B cell (primary cell): Measurements from ENCODE around the gene TWIST2. TPM values are rescaled to one million over a fixed set of nuclear protein-coding genes. Genes with fewer than 3 reads are reported as not detected.

Experiments
- ATAC-seq: fragments of 200-7000 bp; cut with Tn5 transposase; one replicate; pipeline ENCODE4 v1.10.0; 2021; ENCODE audit warnings: low read depth, mild to moderate bottlenecking, moderate number of reproducible peaks, moderate library complexity
- CTCF ChIA-PET: fragments of 350-600 bp; sonication (Branson Sonifier 250); formaldehyde crosslinking; loops from one replicate; lab custom pipeline; 2021; ENCODE audit warnings: antibody characterized with exemption, inconsistent platforms; lab: Charles Lee
- POLR2A ChIA-PET: fragments of 350-600 bp; sonication (Branson Sonifier 250); formaldehyde crosslinking; loops from one replicate; lab custom pipeline; 2021; ENCODE audit warnings: antibody characterized with exemption; lab: Charles Lee
- DNase-seq: peaks from one replicate; pipeline ENCODE4 v3.0.0; 2013
- H2AFZ ChIP-seq: 2 replicates; pipeline ENCODE4 v1.6.1; 2012; ENCODE audit warnings: mild to moderate bottlenecking, low read depth, low read length; ENCODE audit not compliant: insufficient read depth, poor library complexity, severe bottlenecking
- H3K27ac ChIP-seq, 2 donors: 1 replicate in 1 of 2; 2 replicates in 1 of 2; pipeline ENCODE4 v1.5.1; 2012 to 2013; ENCODE audit warnings: low read length in 2 of 2, mild to moderate bottlenecking in 2 of 2, moderate library complexity in 1 of 2
- H3K27me3 ChIP-seq, 4 experiments: fragments of 200-600 bp in 1 of 4; sonication (generic) in 1 of 4; replicated peaks in 1 of 4; 1 replicate in 2 of 4; 2 replicates in 2 of 4; pipeline versions ENCODE4 v1.6.1 to v1.7.0; 2013 to 2016; ENCODE audit warnings: low read length in 3 of 4, mild to moderate bottlenecking in 2 of 4, mixed read lengths in 1 of 4, moderate library complexity in 1 of 4; ENCODE audit not compliant: insufficient read depth in 4 of 4, control insufficient read depth in 3 of 4; ENCODE audit errors: control extremely low read depth in 1 of 4
- H3K36me3 ChIP-seq, 2 experiments: replicated peaks in 1 of 2; 1 replicate in 1 of 2; 2 replicates in 1 of 2; pipeline versions ENCODE4 v1.6.1 to v1.7.1; 2013; ENCODE audit warnings: low read length in 1 of 2; ENCODE audit not compliant: insufficient read depth in 2 of 2, control insufficient read depth in 1 of 2; ENCODE audit errors: control extremely low read depth in 1 of 2, extremely low read depth in 1 of 2
- H3K4me1 ChIP-seq, 2 donors: fragments of 200-600 bp in 1 of 2; sonication (generic) in 1 of 2; 1 replicate in 1 of 2; 2 replicates in 1 of 2; pipeline versions ENCODE4 v1.5.1 to v1.6.1; 2013 to 2017; ENCODE audit warnings: low read length in 2 of 2; ENCODE audit not compliant: control insufficient read depth in 2 of 2, insufficient read depth in 2 of 2
- H3K4me2 ChIP-seq: replicated peaks from 2 replicates; pipeline ENCODE3; 2012; ENCODE audit warnings: mild to moderate bottlenecking, low read depth, low read length; ENCODE audit not compliant: poor library complexity, severe bottlenecking
- H3K4me3 ChIP-seq, 5 experiments: fragments of 200-600 bp in 1 of 5; sonication (generic) in 1 of 5; 1 replicate in 3 of 5; 2 replicates in 2 of 5; pipeline versions ENCODE4 v1.5.1 to v1.7.0; 2011 to 2016; ENCODE audit warnings: low read length in 4 of 5, mild to moderate bottlenecking in 4 of 5, low read depth in 2 of 5, control low read depth in 1 of 5, moderate library complexity in 1 of 5; ENCODE audit not compliant: insufficient read depth in 1 of 5; ENCODE audit errors: control extremely low read depth in 1 of 5, extremely low read depth in 1 of 5
- H3K79me2 ChIP-seq: fragments of 200-600 bp; sonication (generic); one replicate; pipeline ENCODE4 v1.6.0; 2016; ENCODE audit warnings: low read length; ENCODE audit not compliant: control insufficient read depth, insufficient read depth
- H3K9ac ChIP-seq: fragments of 200-600 bp; sonication (generic); 2 replicates; pipeline ENCODE4 v1.6.1; 2017; ENCODE audit warnings: mild to moderate bottlenecking, low read length, moderate library complexity
- H3K9me3 ChIP-seq, 3 donors: one replicate each; pipeline versions ENCODE4 v1.6.1 to v1.7.1; 2013; ENCODE audit warnings: low read length in 2 of 3; ENCODE audit not compliant: control insufficient read depth in 2 of 3, insufficient read depth in 1 of 3; ENCODE audit errors: control extremely low read depth in 1 of 3
- H4K20me1 ChIP-seq: 2 replicates; pipeline ENCODE4 v1.6.0; 2012; ENCODE audit warnings: mild to moderate bottlenecking, low read length; ENCODE audit not compliant: insufficient read depth, control insufficient read depth, poor library complexity, severe bottlenecking
- H3K27ac Mint-ChIP-seq: one replicate; pipeline ENCODE4 v1.8.0; 2021; ENCODE audit warnings: mixed read lengths
- H3K27me3 Mint-ChIP-seq: one replicate; pipeline ENCODE4 v1.8.0; 2021; ENCODE audit warnings: mixed read lengths
- H3K4me1 Mint-ChIP-seq: one replicate; pipeline ENCODE4 v1.8.0; 2021; ENCODE audit warnings: mixed read lengths
- H3K4me3 Mint-ChIP-seq: one replicate; pipeline ENCODE4 v1.8.0; 2021; ENCODE audit warnings: mixed read lengths
- H3K9me3 Mint-ChIP-seq: one replicate; pipeline ENCODE4 v1.8.0; 2022; ENCODE audit warnings: mixed read lengths; ENCODE audit not compliant: insufficient read depth
- CTCF ChIP-seq: fragments of 200-600 bp; IDR thresholded peaks from one replicate; pipeline ENCODE4 v1.8.0; 2022; ENCODE audit warnings: antibody characterized with exemption, mild to moderate bottlenecking
- EZH2 ChIP-seq: IDR thresholded peaks from 2 replicates; pipeline ENCODE4 v1.6.1; 2012; ENCODE audit warnings: borderline replicate concordance, low read depth, mild to moderate bottlenecking, moderate library complexity, low read length; ENCODE audit not compliant: insufficient read depth, poor library complexity, severe bottlenecking
- WGBS: methylation state at CpG from one replicate; pipeline ENCODE4 v1.1.5; 2013; ENCODE audit warnings: missing lambda C conversion rate; ENCODE audit not compliant: insufficient coverage; 5-methylcytosine and 5-hydroxymethylcytosine counted together
- intact Hi-C: fragments of 100-400 bp; cut with micrococcal nuclease; formaldehyde crosslinking; loops from one replicate; pipeline ENCODE4 v1.10.0; 2022
- polyA plus RNA-seq: library from polyadenylated mRNA; depleted of rRNA; stranded (reverse); fragments of >200 nt; gene quantifications from 2 replicates; pipeline ENCODE4 v1.2.3, GENCODE V29; 2012
- total RNA-seq, 2 donors: library from RNA; stranded (reverse); fragments of 120-200 nt in 1 of 2; gene quantifications; 1 replicate in 1 of 2; 2 replicates in 1 of 2; pipeline versions ENCODE4 v1.2.3 to v1.2.4, GENCODE V29; 2013 to 2022

The TWIST2 gene
- total and polyA plus RNA-seq, 2 donors (not counting 1 experiment from before 2014, with no cell fraction given) = 0.07 TPM; not detected in 1

GRCh38 chr2:238868067-238868524 is 20.2 kb downstream of the TWIST2 start:
- TF ChIP-seq CTCF (no peak), EZH2 (no peak)
- no peak overlapping the region for H3K4me2 ChIP-seq
- no peak for DNase-seq

GRCh38 chr2:238868616-238869292 is 20.9 kb downstream of the TWIST2 start:
- no peaks in the 10 kb centered on the region for H3K27me3 ChIP-seq
- H3K4me1 ChIP-seq = no peaks in the 10 kb centered on the region
- no peaks in the 10 kb centered on the region for H3K79me2 ChIP-seq
- no peak overlapping the region for H3K27ac Mint-ChIP-seq
- CTCF ChIA-PET = no interaction called here
- TF ChIP-seq CTCF = no peak
- TF ChIP-seq EZH2 = no peak
- no peak overlapping the region for H3K9ac ChIP-seq
- ATAC-seq = no peak
- H3K9me3 ChIP-seq = peaks cover 0 to 12% (median 0%) of the 10 kb centered on the region in 3 donors
- no peaks in the 10 kb centered on the region for H3K4me1 Mint-ChIP-seq
- peaks cover 5% of the 10 kb centered on the region for H3K27me3 Mint-ChIP-seq
- H3K4me3 ChIP-seq = no peak overlapping the region
- no peak for DNase-seq
- no peak overlapping the region for H3K4me3 Mint-ChIP-seq
- POLR2A ChIA-PET = no interaction called here
- WGBS = 90% methylated on average over 25 of the region's 25 CpGs
- no peaks in the 10 kb centered on the region for H4K20me1 ChIP-seq
- H2AFZ ChIP-seq = no peak overlapping the region
- no peaks in the 10 kb centered on the region for H3K9me3 Mint-ChIP-seq
- no peak overlapping the region for H3K4me2 ChIP-seq
- H3K36me3 ChIP-seq = no peaks in the 10 kb centered on the region
- intact Hi-C loops = no loop called here
- no peak overlapping the region for H3K27ac ChIP-seq

More at GRCh38 chr2:238868067-238868524, 20.2 kb downstream of the TWIST2 start:
- H3K27me3 Mint-ChIP-seq = no peaks in the 10 kb centered on the region
- no peak for ATAC-seq
- H3K4me3 ChIP-seq = no peak overlapping the region
- no peaks in the 10 kb centered on the region for H3K36me3 ChIP-seq
- H3K4me3 Mint-ChIP-seq = no peak overlapping the region
- no peak overlapping the region for H3K27ac ChIP-seq
- no peaks in the 10 kb centered on the region for H3K9me3 Mint-ChIP-seq
- 80% methylated on average over 6 of the region's 10 CpGs for WGBS
- H3K9me3 ChIP-seq = peaks cover 0 to 12% (median 0%) of the 10 kb centered on the region in 3 donors
- H4K20me1 ChIP-seq = no peaks in the 10 kb centered on the region
- H3K4me1 Mint-ChIP-seq = no peaks in the 10 kb centered on the region
- ChIA-PET POLR2A (no interaction called here), CTCF (no interaction called here)
- H3K27ac Mint-ChIP-seq = no peak overlapping the region
- intact Hi-C loops = no loop called here
- H3K9ac ChIP-seq = no peak overlapping the region
- no peaks in the 10 kb centered on the region for H3K27me3 ChIP-seq
- H3K4me1 ChIP-seq = no peaks in the 10 kb centered on the region
- no peak overlapping the region for H2AFZ ChIP-seq
- no peaks in the 10 kb centered on the region for H3K79me2 ChIP-seq
